GM21717 (cell line): ENCODE measurements around the gene ZNF891.

Experiments
- ATAC-seq: cut with Tn5 transposase; IDR thresholded peaks from one replicate; pipeline ENCODE4 v1.9.1; 2021; ENCODE audit warnings: mild to moderate bottlenecking, moderate library complexity; ENCODE audit not compliant: unreplicated experiment

ZNF891 gene

DNA sequence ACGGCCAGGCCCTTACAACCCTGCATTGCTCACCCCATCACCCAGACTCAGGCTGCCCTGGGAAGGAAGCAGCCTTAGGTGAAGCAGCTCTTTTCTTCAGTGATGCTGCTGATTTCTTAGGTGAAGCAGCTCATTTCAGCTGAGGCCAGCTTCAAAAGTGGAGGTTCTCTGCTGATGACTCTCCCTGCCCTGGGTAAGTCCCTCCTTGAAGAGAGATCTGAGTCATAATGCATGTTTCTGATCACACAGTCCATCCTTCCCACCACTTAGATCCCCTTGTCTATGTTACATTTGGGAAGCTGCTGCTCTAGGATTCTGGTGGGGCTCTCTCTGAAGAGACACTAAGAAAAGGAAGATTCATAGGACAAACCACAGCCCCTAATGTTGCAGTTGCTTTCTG, 66.5 kb downstream of the ZNF891 start:
- ATAC-seq, result no peak

DNA sequence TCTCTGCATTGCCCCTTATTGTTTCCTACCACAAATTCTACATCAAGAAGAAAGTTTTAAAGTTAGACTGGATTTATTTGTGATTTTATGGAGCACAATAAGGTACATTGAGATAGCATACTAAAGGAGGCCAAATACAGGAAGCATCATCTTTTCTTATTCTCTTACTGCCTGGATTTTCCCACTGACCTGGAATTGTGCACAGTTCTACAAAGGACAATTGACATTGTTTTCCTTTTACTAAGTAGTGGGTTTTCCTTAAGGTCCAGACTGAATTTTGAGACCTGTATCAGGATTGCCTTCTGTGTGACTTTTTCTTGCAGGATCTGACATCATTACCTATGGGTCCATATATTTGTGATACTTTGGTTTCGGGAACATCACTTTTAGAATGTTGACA, 68.1 kb downstream of the ZNF891 start:
- ATAC-seq, result no peak

DNA sequence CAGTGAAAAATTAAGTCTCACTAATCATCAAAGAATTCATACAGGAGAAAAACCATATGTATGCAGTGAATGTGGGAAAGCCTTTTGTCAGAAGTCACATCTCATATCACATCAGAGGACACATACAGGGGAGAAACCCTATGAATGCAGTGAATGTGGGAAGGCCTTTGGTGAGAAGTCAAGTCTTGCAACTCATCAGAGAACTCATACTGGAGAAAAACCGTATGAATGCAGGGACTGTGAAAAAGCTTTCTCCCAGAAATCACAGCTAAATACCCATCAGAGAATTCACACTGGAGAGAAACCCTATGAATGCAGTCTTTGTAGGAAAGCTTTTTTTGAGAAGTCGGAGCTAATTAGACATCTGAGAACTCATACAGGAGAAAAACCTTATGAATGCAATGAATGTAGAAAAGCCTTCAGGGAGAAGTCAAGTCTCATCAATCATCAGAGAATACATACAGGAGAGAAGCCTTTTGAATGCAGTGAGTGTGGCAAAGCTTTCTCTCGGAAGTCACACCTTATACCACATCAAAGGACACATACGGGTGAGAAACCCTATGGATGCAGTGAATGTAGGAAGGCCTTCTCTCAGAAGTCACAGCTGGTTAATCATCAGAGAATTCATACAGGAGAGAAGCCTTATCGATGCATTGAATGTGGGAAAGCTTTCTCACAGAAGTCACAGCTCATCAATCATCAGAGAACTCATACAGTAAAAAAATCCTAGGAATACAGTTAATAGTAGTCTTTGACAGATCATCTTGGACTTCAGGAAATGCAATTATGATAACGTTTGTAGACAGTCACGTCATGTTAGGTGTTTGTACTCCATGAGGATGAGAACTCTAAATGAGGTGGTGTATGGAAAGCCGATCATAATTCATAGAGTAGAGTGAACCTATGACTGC, 71.6 kb downstream of the ZNF891 start:
- ATAC-seq, result no peak

DNA sequence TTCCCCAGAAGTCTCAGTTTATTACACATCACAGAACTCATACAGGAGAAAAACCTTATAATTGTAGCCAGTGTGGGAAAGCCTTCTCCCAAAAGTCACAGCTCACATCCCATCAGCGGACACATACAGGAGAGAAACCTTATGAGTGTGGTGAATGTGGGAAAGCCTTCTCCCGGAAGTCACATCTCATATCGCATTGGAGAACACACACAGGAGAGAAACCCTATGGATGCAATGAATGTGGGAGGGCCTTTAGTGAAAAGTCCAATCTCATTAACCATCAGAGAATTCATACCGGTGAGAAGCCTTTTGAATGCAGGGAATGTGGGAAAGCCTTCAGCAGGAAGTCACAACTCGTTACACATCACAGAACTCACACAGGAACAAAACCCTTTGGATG, 72.6 kb downstream of the ZNF891 start:
- ATAC-seq, result no peak
